B cell (primary cell): ENCODE results near the gene CPA4. TPM values are rescaled to one million over a fixed set of nuclear protein-coding genes. Genes with fewer than 3 reads are reported as not detected.

Experiments used
- ATAC-seq: fragments of 200-7000 bp; cut with Tn5 transposase; one replicate; pipeline ENCODE4 v1.10.0; 2021; ENCODE audit warnings: low read depth, mild to moderate bottlenecking, moderate number of reproducible peaks, moderate library complexity
- CTCF ChIA-PET: fragments of 350-600 bp; sonication (Branson Sonifier 250); formaldehyde crosslinking; loops from one replicate; lab custom pipeline; 2021; ENCODE audit warnings: antibody characterized with exemption, inconsistent platforms; lab: Charles Lee
- POLR2A ChIA-PET: fragments of 350-600 bp; sonication (Branson Sonifier 250); formaldehyde crosslinking; loops from one replicate; lab custom pipeline; 2021; ENCODE audit warnings: antibody characterized with exemption; lab: Charles Lee
- DNase-seq: peaks from one replicate; pipeline ENCODE4 v3.0.0; 2013
- H2AFZ ChIP-seq: 2 replicates; pipeline ENCODE4 v1.6.1; 2012; ENCODE audit warnings: mild to moderate bottlenecking, low read depth, low read length; ENCODE audit not compliant: insufficient read depth, poor library complexity, severe bottlenecking
- H3K27ac ChIP-seq, 2 donors: 1 replicate in 1 of 2; 2 replicates in 1 of 2; pipeline ENCODE4 v1.5.1; 2012 to 2013; ENCODE audit warnings: low read length in 2 of 2, mild to moderate bottlenecking in 2 of 2, moderate library complexity in 1 of 2
- H3K27me3 ChIP-seq, 4 experiments: fragments of 200-600 bp in 1 of 4; sonication (generic) in 1 of 4; replicated peaks in 1 of 4; 1 replicate in 2 of 4; 2 replicates in 2 of 4; pipeline versions ENCODE4 v1.6.1 to v1.7.0; 2013 to 2016; ENCODE audit warnings: low read length in 3 of 4, mild to moderate bottlenecking in 2 of 4, mixed read lengths in 1 of 4, moderate library complexity in 1 of 4; ENCODE audit not compliant: insufficient read depth in 4 of 4, control insufficient read depth in 3 of 4; ENCODE audit errors: control extremely low read depth in 1 of 4
- H3K36me3 ChIP-seq, 2 experiments: replicated peaks in 1 of 2; 1 replicate in 1 of 2; 2 replicates in 1 of 2; pipeline versions ENCODE4 v1.6.1 to v1.7.1; 2013; ENCODE audit warnings: low read length in 1 of 2; ENCODE audit not compliant: insufficient read depth in 2 of 2, control insufficient read depth in 1 of 2; ENCODE audit errors: control extremely low read depth in 1 of 2, extremely low read depth in 1 of 2
- H3K4me1 ChIP-seq, 2 donors: fragments of 200-600 bp in 1 of 2; sonication (generic) in 1 of 2; 1 replicate in 1 of 2; 2 replicates in 1 of 2; pipeline versions ENCODE4 v1.5.1 to v1.6.1; 2013 to 2017; ENCODE audit warnings: low read length in 2 of 2; ENCODE audit not compliant: control insufficient read depth in 2 of 2, insufficient read depth in 2 of 2
- H3K4me2 ChIP-seq: replicated peaks from 2 replicates; pipeline ENCODE3; 2012; ENCODE audit warnings: mild to moderate bottlenecking, low read depth, low read length; ENCODE audit not compliant: poor library complexity, severe bottlenecking
- H3K4me3 ChIP-seq, 5 experiments: fragments of 200-600 bp in 1 of 5; sonication (generic) in 1 of 5; 1 replicate in 3 of 5; 2 replicates in 2 of 5; pipeline versions ENCODE4 v1.5.1 to v1.7.0; 2011 to 2016; ENCODE audit warnings: low read length in 4 of 5, mild to moderate bottlenecking in 4 of 5, low read depth in 2 of 5, control low read depth in 1 of 5, moderate library complexity in 1 of 5; ENCODE audit not compliant: insufficient read depth in 1 of 5; ENCODE audit errors: control extremely low read depth in 1 of 5, extremely low read depth in 1 of 5
- H3K79me2 ChIP-seq: fragments of 200-600 bp; sonication (generic); one replicate; pipeline ENCODE4 v1.6.0; 2016; ENCODE audit warnings: low read length; ENCODE audit not compliant: control insufficient read depth, insufficient read depth
- H3K9ac ChIP-seq: fragments of 200-600 bp; sonication (generic); 2 replicates; pipeline ENCODE4 v1.6.1; 2017; ENCODE audit warnings: mild to moderate bottlenecking, low read length, moderate library complexity
- H3K9me3 ChIP-seq, 3 donors: one replicate each; pipeline versions ENCODE4 v1.6.1 to v1.7.1; 2013; ENCODE audit warnings: low read length in 2 of 3; ENCODE audit not compliant: control insufficient read depth in 2 of 3, insufficient read depth in 1 of 3; ENCODE audit errors: control extremely low read depth in 1 of 3
- H4K20me1 ChIP-seq: 2 replicates; pipeline ENCODE4 v1.6.0; 2012; ENCODE audit warnings: mild to moderate bottlenecking, low read length; ENCODE audit not compliant: insufficient read depth, control insufficient read depth, poor library complexity, severe bottlenecking
- H3K27ac Mint-ChIP-seq: one replicate; pipeline ENCODE4 v1.8.0; 2021; ENCODE audit warnings: mixed read lengths
- H3K27me3 Mint-ChIP-seq: one replicate; pipeline ENCODE4 v1.8.0; 2021; ENCODE audit warnings: mixed read lengths
- H3K4me1 Mint-ChIP-seq: one replicate; pipeline ENCODE4 v1.8.0; 2021; ENCODE audit warnings: mixed read lengths
- H3K4me3 Mint-ChIP-seq: one replicate; pipeline ENCODE4 v1.8.0; 2021; ENCODE audit warnings: mixed read lengths
- H3K9me3 Mint-ChIP-seq: one replicate; pipeline ENCODE4 v1.8.0; 2022; ENCODE audit warnings: mixed read lengths; ENCODE audit not compliant: insufficient read depth
- CTCF ChIP-seq: fragments of 200-600 bp; IDR thresholded peaks from one replicate; pipeline ENCODE4 v1.8.0; 2022; ENCODE audit warnings: antibody characterized with exemption, mild to moderate bottlenecking
- EZH2 ChIP-seq: IDR thresholded peaks from 2 replicates; pipeline ENCODE4 v1.6.1; 2012; ENCODE audit warnings: borderline replicate concordance, low read depth, mild to moderate bottlenecking, moderate library complexity, low read length; ENCODE audit not compliant: insufficient read depth, poor library complexity, severe bottlenecking
- WGBS: methylation state at CpG from one replicate; pipeline ENCODE4 v1.1.5; 2013; ENCODE audit warnings: missing lambda C conversion rate; ENCODE audit not compliant: insufficient coverage; 5-methylcytosine and 5-hydroxymethylcytosine counted together
- intact Hi-C: fragments of 100-400 bp; cut with micrococcal nuclease; formaldehyde crosslinking; loops from one replicate; pipeline ENCODE4 v1.10.0; 2022
- polyA plus RNA-seq: library from polyadenylated mRNA; depleted of rRNA; stranded (reverse); fragments of >200 nt; gene quantifications from 2 replicates; pipeline ENCODE4 v1.2.3, GENCODE V29; 2012
- total RNA-seq, 2 donors: library from RNA; stranded (reverse); fragments of 120-200 nt in 1 of 2; gene quantifications; 1 replicate in 1 of 2; 2 replicates in 1 of 2; pipeline versions ENCODE4 v1.2.3 to v1.2.4, GENCODE V29; 2013 to 2022

Gene CPA4
- total and polyA plus RNA-seq, 2 donors (not counting 1 experiment from before 2014, with no cell fraction given), result not detected

- no peak overlapping the region for H3K27ac Mint-ChIP-seq
- WGBS, result 98% methylated on average over 4 of the region's 4 CpGs
- Histone ChIP-seq H3K4me2 (no peak overlapping the region), H3K9me3 (peaks cover 0 to 18% (median 7%) of the 10 kb centered on the region in 3 donors), H3K27ac (no peak overlapping the region), H2AFZ (no peak overlapping the region), H3K9ac (no peak overlapping the region), H3K36me3 (no peaks in the 10 kb centered on the region), H3K4me3 (no peak overlapping the region), H3K27me3 (no peaks in the 10 kb centered on the region), H3K79me2 (no peaks in the 10 kb centered on the region), H4K20me1 (no peaks in the 10 kb centered on the region), H3K4me1 (no peaks in the 10 kb centered on the region)
- no peaks in the 10 kb centered on the region for H3K4me1 Mint-ChIP-seq
- CTCF ChIA-PET, result no interaction called here
- peaks cover 6% of the 10 kb centered on the region for H3K9me3 Mint-ChIP-seq
- no peak overlapping the region for H3K4me3 Mint-ChIP-seq
- no peak for TF ChIP-seq CTCF
- no peak for TF ChIP-seq EZH2
- ATAC-seq, result no peak
- DNase-seq, result no peak
- H3K27me3 Mint-ChIP-seq, result peaks cover 2% of the 10 kb centered on the region
- intact Hi-C loops, result no loop called here
- POLR2A ChIA-PET, result no interaction called here
These were observed 65.5 kb downstream of the CPA4 start for GRCh38 chr7:130358471-130358870.

- no peaks in the 10 kb centered on the region for H3K27me3 Mint-ChIP-seq
- H2AFZ ChIP-seq, result no peak overlapping the region
- no peak overlapping the region for H3K9ac ChIP-seq
- CTCF ChIA-PET, result no interaction called here
- H3K36me3 ChIP-seq, result no peaks in the 10 kb centered on the region
- intact Hi-C loops, result no loop called here
- H3K27me3 ChIP-seq, result no peaks in the 10 kb centered on the region
- H3K9me3 Mint-ChIP-seq, result peaks cover 6% of the 10 kb centered on the region
- no peaks in the 10 kb centered on the region for H3K4me1 ChIP-seq
- POLR2A ChIA-PET, result no interaction called here
- H3K79me2 ChIP-seq, result no peaks in the 10 kb centered on the region
- ATAC-seq (no peak), DNase-seq (no peak)
- H3K4me1 Mint-ChIP-seq, result no peaks in the 10 kb centered on the region
- H4K20me1 ChIP-seq, result no peaks in the 10 kb centered on the region
- peaks cover 0 to 18% (median 7%) of the 10 kb centered on the region in 3 donors for H3K9me3 ChIP-seq
- TF ChIP-seq EZH2 (no peak), CTCF (no peak)
- no peak overlapping the region for H3K27ac ChIP-seq
- no peak overlapping the region for H3K4me2 ChIP-seq
- no peak overlapping the region for H3K4me3 Mint-ChIP-seq
- H3K27ac Mint-ChIP-seq, result no peak overlapping the region
- 96% methylated on average over 5 of the region's 5 CpGs for WGBS
- no peak overlapping the region for H3K4me3 ChIP-seq
These were observed 66.4 kb downstream of the CPA4 start for GRCh38 chr7:130359276-130359857.
